ENCODE measurements around the gene CD300A. TPM values are rescaled to one million over a fixed set of nuclear protein-coding genes. Genes with fewer than 3 reads are reported as not detected.

CD300A gene
- total RNA-seq, 1 experiment from 2014 or later: not detected

DNA sequence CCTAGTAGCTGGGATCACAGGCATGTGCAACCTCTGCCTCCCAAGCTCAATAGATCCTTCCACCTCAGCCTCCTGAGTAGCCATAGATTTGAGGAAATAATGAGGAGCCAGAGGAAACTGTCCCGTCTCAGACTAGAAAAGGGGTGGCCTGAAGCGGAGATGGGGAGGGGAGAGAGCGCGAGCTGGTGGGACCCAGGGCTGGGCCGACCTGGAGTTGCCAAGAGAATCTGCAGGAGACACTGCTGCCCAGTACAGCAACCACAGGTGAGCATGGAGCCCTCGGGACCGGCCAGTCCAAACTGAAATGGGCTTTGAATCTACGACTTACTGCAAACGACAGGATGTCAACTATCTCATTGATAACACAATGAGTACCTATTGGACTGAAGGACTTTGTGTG is 24.3 kb downstream of the CD300A start:
- peaks cover 28% of the 10 kb centered on the region for H3K27me3 Mint-ChIP-seq (ENCODE audit: insufficient read depth, unreplicated experiment)
- POLR2A ChIA-PET: no interaction called here
- CTCF ChIA-PET: interaction anchor here (0.5 to 4.1 kb wide), 6 partner anchors 33 to 285 kb away, joined by 3 to 32 read pairs (median 4); partner anchors contain the start of gene BTBD17

DNA sequence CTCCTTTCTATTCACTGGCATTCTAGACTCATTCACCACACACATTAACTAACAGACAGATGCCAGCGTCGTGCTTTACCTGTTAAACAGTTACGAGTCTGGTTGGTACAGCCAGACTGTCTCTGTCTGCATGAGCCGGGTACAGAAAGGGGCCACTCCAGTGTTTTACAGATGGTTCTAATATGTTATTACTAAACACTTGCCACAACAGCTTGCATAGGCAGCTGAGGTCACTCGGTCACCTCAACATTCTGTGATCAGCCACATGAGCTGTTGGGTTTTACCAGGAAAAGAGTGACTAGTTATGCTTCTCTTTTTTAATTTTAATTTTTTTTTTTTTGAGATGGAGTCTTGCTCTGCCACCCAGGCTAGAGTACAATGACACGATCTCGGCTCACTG is 25.2 kb downstream of the CD300A start:
- H3K36me3 Mint-ChIP-seq (ENCODE audit: insufficient read depth, unreplicated experiment): no peaks in the 10 kb centered on the region
- H3K4me3 Mint-ChIP-seq (ENCODE audit: unreplicated experiment): no peak overlapping the region
- no peaks in the 10 kb centered on the region for H3K4me1 Mint-ChIP-seq (ENCODE audit: insufficient read depth, unreplicated experiment)
- no peak overlapping the region for H3K27ac Mint-ChIP-seq (ENCODE audit: low read depth, unreplicated experiment)
- no TSS peak for BruUV-seq (replicated peaks)
- peaks cover 28% of the 10 kb centered on the region for H3K27me3 Mint-ChIP-seq (ENCODE audit: insufficient read depth, unreplicated experiment)
- intact Hi-C loops (cut with micrococcal nuclease): no loop called here
- ChIA-PET POLR2A (interaction anchor here (0.6 to 1.1 kb wide), 3 partner anchors 11 to 125 kb away, joined by 3 to 4 read pairs (median 3); no protein-coding TSS in a partner anchor), CTCF (interaction anchor here (0.6 to 4.1 kb wide), 7 partner anchors 11 to 306 kb away, joined by 3 to 32 read pairs (median 4); no protein-coding TSS in a partner anchor)
- DNase-seq (ENCODE audit: unreplicated experiment): no peak
- no peak for TF ChIP-seq CTCF (IDR thresholded peaks at IDR 0.05; ENCODE audit: unreplicated experiment)
- no peaks in the 10 kb centered on the region for H3K9me3 Mint-ChIP-seq (ENCODE audit: unreplicated experiment)

More for the DNA sequence above, 24.3 kb downstream of the CD300A start:
- Mint-ChIP-seq H3K9me3 (ENCODE audit: unreplicated experiment) (no peaks in the 10 kb centered on the region), H3K27ac (ENCODE audit: low read depth, unreplicated experiment) (no peak overlapping the region), H3K4me1 (ENCODE audit: insufficient read depth, unreplicated experiment) (no peaks in the 10 kb centered on the region), H3K4me3 (ENCODE audit: unreplicated experiment) (no peak overlapping the region), H3K36me3 (ENCODE audit: insufficient read depth, unreplicated experiment) (no peaks in the 10 kb centered on the region)
- no TSS peak for BruUV-seq (replicated peaks)
- intact Hi-C loops (cut with micrococcal nuclease): no loop called here
- no peak for DNase-seq (ENCODE audit: unreplicated experiment)
- no peak for TF ChIP-seq CTCF (IDR thresholded peaks at IDR 0.05; ENCODE audit: unreplicated experiment)

GRCh38 chr17:74493331-74493833 is 26.9 kb downstream of the CD300A start:
- Mint-ChIP-seq H3K36me3 (ENCODE audit: insufficient read depth, unreplicated experiment) (no peaks in the 10 kb centered on the region), H3K4me1 (ENCODE audit: insufficient read depth, unreplicated experiment) (no peaks in the 10 kb centered on the region), H3K27ac (ENCODE audit: low read depth, unreplicated experiment) (no peak overlapping the region), H3K4me3 (ENCODE audit: unreplicated experiment) (no peak overlapping the region), H3K9me3 (ENCODE audit: unreplicated experiment) (no peaks in the 10 kb centered on the region), H3K27me3 (ENCODE audit: insufficient read depth, unreplicated experiment) (peaks cover 28% of the 10 kb centered on the region)
- BruUV-seq (replicated peaks): no TSS peak
- intact Hi-C loops (cut with micrococcal nuclease): loop anchor here (1.0 kb wide), 4 partner anchors 36 to 125 kb away; no protein-coding TSS in a partner anchor
- CTCF ChIA-PET: interaction anchor here (0.5 to 4.1 kb wide), 9 partner anchors 16 to 490 kb away, joined by 3 to 32 read pairs (median 4); no protein-coding TSS in a partner anchor
- TF ChIP-seq CTCF (IDR thresholded peaks at IDR 0.05; ENCODE audit: unreplicated experiment): peak; percentile 82
- POLR2A ChIA-PET: no interaction called here
- DNase-seq (ENCODE audit: unreplicated experiment): peak; percentile 70

- Mint-ChIP-seq H3K27me3 (ENCODE audit: insufficient read depth, unreplicated experiment) (peaks cover 10% of the 10 kb centered on the region), H3K36me3 (ENCODE audit: insufficient read depth, unreplicated experiment) (no peaks in the 10 kb centered on the region), H3K4me1 (ENCODE audit: insufficient read depth, unreplicated experiment) (no peaks in the 10 kb centered on the region), H3K9me3 (ENCODE audit: unreplicated experiment) (no peaks in the 10 kb centered on the region), H3K4me3 (ENCODE audit: unreplicated experiment) (no peak overlapping the region), H3K27ac (ENCODE audit: low read depth, unreplicated experiment) (no peak overlapping the region)
- intact Hi-C loops (cut with micrococcal nuclease): no loop called here
- DNase-seq (ENCODE audit: unreplicated experiment): no peak
- no TSS peak for BruUV-seq (replicated peaks)
- CTCF ChIA-PET: interaction anchor here (0.6 to 2.2 kb wide), 3 partner anchors 118 to 295 kb away, joined by 3 to 10 read pairs (median 7); no protein-coding TSS in a partner anchor
- TF ChIP-seq CTCF (IDR thresholded peaks at IDR 0.05; ENCODE audit: unreplicated experiment): no peak
- POLR2A ChIA-PET: no interaction called here
Observed at GRCh38 chr17:74497471-74497870, 31.0 kb downstream of the CD300A start.
